C1 segment of cervical spinal cord (tissue), 14 donors: ENCODE results near the gene SLC6A17.
A peak's percentile ranks its signal among the peaks of the same experiment; 100 is the strongest.

Experiments
- DNase-seq, 14 donors: peaks; one replicate each; lab custom pipeline; 2025; lab: John Stamatoyannopoulos, UW

SLC6A17 gene

DNA sequence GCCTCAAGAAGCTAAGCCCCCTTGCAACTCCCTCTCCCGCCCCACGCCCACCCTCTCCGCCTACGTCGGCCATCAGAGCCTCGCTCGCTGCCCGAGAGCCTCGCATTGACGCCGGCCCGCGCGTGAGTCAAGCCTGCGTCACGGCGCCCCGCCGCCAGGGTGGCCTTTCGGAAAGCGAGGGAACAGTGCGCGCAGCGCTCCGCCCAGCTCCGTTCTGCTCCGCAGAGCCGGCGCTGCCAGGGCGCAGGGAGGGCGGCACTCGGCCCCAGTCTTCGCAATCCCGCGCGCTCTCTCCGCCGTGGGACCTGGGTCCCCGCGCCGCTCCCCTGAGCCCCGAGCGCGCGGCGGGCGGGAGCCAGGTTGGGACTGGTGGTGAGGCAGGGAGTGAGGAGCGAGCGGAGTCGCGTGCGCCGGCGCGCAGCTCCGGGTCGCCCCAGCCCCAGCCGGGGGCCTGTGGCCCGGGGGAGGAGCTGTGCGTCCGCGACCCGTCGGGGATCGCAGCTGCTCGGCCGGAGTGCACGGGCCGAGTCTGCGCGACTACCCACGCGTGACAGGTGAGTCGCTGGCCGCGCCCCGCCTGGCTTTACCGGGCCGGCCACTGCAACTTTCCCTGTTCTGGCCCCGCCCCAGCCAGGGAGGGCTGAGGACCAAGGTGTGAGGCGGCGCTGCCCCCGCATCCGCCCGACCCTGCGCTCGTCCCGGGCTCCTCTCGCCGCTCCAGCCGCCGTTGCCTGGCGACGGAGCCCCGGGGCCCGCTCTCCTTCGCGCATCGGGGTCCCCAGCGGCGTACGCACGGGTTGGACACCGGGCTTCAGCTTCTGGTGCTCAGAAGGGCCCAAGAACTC is at the start of gene SLC6A17:
Gene SLC6A17 (plus strand): TSS at position 165 of the 845 bp plus-strand sequence. CDS start 16,436 bp downstream, outside the sequence.
- peak in 1 of 14 donors; percentile 67 for DNase-seq

GRCh38 chr1:110102081-110102480 is 48.2 kb upstream of the SLC6A17 start:
- no peak for DNase-seq

DNA sequence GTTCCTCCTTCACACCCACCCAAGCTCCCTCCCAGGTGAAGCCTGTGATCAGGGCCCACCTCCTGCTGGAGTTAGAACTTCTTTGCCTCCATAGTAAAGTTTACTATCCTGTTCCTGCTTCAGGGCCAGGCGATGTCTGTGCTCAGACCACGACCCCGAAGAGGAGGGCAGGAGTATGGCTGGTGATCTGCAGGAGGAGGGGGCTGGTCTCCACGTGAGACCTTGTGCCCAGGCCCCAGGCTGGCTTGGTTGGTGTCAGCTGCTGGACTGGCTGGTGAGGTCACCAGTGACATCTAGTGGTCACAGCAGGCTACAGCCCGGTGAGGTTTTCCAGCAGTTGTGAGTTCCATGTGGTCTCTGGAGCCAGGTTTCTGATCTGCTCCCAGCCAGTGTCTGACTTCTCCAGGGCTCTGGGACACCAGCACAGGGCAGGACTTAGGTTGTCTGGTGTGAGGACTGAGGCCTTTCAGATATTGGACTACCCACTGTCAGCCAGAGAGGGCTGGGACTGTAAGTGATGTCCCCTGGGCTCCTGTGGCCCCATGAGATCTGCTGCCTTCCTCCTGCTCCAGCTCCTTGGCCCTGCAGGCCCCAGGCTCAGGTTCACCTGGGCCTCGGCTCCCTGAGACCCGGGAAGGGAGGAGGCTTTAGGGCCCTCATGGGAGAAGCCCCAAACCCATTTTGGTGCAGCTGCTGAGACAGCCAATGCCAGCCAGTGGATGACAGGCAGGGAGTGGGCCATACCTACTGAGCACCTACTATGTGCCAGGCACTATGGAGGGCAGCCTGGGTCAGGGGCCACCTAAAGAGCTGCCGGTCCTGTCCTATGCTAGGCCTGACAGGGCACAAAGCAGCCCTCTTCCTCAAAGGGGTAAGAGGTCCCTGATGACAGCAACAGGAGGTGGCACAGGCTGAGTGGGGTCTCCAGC is 44.0 kb upstream of the SLC6A17 start:
- DNase-seq, result peak in 10 of 14 donors; percentile 9 to 58 (median 30)

GRCh38 chr1:110107867-110108469 is 42.3 kb upstream of the SLC6A17 start:
- DNase-seq, result no peak

- DNase-seq, result no peak
Observed at GRCh38 chr1:110111081-110111480, 39.2 kb upstream of the SLC6A17 start.

DNA sequence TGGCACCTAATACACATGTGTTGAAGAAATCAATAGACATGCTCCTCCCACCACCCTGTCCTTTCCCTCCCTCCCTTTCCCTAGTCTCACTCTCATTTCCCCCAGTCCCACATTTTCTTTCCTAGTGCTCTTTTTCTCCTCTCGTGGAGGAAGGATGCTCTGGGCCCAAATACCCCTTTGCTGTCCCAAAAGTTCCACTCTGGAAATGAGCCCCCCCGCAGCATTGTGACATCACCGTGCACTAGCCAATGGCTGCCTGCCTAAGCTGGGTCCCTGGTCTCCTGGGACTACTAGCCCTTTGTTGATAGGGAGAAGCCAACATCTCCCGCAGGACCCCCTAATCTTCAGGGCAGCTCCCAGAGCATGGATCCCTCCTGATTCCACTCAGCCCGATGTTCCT is 38.2 kb upstream of the SLC6A17 start, which contains the start of gene UBL4B:
Gene UBL4B (plus strand): TSS at position 301 of the 400 bp plus-strand sequence. CDS start 92 bp downstream, at position 393.
- DNase-seq, result no peak

DNA sequence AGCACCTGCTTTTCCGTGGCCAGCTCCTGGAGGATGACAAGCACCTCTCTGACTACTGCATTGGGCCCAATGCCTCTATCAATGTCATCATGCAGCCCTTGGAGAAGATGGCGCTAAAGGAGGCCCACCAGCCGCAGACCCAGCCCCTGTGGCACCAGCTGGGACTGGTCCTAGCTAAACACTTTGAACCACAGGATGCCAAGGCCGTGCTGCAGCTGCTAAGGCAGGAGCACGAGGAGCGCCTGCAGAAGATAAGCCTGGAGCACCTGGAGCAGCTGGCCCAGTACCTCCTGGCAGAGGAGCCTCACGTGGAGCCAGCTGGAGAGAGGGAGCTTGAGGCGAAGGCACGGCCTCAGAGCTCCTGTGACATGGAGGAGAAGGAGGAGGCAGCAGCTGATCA is 37.6 kb upstream of the SLC6A17 start:
- DNase-seq, result no peak

DNA sequence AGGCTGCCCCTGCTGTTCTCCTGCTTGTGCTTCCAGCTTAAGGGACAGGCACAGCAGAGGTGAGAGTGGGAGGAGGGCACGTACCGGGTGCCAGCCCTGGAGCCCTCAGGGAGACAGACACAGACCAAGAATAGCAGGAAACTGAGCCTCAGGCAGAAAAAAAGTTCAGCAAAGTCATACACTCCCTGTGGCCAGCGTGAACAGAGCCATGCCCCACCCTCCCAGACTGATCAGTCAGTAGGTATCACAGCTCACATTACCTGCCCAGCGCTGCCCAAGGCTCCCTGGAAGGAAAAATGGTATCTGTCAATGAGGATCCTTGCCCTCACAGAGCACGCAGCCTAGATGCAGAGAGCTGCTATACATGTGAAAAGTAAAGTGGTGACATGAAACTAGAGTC is 36.7 kb upstream of the SLC6A17 start:
- DNase-seq, result no peak

DNA sequence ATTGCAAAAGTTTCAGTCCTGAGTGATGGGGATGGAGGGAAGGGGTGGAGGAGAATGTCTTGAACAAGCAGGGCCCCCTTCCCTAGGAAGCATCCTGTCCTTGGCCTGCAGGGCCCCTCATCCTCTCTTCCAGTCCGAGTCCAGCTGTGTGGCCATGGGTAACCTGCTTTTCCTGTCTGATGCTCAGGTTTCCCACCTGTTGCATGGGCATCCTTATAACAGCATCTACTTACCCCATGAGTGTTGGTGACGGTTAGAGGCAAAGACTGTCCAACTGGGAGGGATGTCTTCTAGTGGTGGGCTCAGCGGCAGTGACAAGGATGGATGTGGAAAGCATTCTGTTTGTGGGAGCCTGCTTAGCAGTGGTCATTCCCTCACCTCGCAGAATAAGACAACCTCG is 36.1 kb upstream of the SLC6A17 start:
- DNase-seq, result no peak

DNA sequence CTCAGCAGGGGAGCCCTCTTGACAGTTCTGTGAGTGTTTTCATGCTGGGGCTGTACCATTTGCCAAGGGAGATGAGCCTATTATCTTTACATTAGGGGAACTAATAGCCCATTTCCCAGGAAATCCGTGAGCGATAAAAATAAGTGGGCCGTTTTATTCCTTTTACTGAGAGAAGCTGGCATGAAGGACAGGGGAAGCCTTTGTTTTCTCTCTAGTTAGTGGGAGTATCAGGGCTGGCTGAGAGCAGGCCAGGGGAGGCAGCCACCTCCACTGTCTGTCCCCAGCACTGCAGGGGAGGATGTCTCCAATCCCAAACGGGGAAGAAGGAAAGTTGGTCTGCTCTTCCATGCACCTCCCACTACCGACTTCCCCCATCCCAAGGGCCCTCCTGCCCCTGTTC is 35.5 kb upstream of the SLC6A17 start:
- no peak for DNase-seq

DNA sequence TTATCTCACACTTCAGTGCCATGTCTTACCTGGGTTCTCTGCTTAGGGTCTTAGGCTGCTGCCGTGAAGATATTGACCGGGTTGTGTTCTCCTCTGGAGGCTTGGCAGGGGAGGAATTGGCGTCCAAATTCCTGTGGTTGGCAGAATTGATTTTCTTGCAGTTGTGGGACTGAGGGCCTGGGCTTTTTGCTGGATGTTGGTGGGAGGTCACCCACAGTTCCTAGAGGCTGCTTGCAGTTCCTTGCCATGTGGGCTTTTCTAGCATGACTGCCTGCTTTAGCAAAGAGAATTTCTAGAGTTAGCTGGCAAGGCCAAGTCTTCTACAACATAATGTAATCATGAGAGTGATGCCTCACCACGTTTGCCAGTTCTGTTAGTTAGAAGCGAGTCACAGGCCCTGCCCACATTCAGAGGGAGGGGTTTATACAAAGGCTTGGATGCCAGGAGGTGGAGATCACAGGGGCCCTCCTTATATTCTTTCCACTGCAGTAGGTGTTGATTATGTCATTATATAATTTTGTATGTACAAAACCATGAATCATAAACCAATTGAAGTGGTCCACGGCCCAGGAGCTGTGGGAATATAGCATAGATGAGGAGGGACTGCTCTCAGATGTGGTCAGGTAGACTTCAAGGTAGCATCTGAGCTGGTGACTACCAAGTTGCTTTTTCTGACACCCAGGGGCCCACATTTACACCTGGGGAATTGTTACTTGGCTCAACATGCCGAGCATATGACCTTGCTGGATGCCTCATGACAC is 31.5 kb upstream of the SLC6A17 start:
- no peak for DNase-seq

DNA sequence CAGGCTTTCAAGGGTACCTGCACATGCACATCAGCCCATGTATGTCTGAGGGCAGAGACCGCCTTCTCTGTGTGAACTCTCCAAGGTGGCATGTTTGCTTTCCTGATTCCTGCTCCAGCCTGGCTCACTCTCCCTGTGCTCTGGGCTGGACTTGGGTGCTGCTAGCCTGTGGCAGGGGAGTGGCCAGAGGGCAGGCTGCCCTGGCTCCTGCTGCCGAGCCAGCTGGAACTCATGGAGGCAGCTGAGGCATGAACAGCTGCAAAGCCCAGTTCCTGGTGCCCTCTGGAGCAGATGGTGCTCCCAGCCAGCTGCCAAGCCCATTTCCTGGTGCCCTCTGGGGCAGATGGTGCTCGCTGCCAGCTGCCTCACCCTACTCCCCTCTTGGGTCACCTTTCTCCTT is 30.5 kb upstream of the SLC6A17 start:
- DNase-seq, result no peak

GRCh38 chr1:110120960-110121561 is 29.2 kb upstream of the SLC6A17 start:
- no peak for DNase-seq

- DNase-seq, result no peak
Observed at GRCh38 chr1:110123224-110123623, 27.1 kb upstream of the SLC6A17 start.

DNA sequence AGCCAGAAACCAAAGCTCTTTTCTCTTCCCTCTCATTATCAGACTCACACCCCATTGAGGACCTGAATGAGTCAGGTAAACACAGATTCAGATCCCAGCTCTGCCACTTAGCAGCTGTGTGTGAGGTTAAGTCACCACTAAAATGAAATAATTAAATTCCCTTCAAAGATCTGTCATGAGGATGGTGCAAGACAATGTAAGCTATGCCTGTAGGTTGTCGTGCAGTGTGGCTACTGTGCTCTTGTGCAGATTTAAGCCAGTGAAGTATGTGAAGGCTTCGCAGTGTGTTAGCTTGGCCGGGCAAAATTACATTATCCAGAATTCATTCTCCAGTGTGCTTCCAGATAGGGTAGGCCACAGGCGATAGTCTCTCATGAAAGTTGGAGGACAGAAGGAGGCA is 24.5 kb upstream of the SLC6A17 start:
- DNase-seq, result no peak

DNA sequence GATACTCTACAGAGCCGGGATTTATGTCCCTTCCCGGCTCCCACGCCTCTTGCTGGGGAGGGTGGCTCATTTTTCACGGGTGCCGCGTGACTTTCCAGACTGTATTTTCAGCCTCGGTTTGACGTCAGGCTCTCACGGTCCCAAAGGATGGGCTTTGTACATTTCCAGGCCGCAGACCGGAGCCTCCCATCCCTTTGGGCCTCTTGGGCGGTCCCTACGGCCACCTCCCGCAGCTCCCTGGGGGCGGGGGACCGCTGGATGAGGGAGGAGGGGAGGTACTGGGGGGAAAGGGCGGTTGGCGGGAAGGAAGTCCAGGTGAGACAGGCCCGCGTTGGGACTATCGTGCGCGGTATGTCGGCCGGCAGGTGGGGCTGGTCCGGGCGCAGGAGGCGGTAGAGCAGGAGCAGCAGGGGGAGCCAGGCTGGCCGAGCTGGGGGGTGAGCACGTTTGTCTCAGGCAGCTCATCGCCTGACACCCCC is 20.1 kb upstream of the SLC6A17 start:
- no peak for DNase-seq

DNA sequence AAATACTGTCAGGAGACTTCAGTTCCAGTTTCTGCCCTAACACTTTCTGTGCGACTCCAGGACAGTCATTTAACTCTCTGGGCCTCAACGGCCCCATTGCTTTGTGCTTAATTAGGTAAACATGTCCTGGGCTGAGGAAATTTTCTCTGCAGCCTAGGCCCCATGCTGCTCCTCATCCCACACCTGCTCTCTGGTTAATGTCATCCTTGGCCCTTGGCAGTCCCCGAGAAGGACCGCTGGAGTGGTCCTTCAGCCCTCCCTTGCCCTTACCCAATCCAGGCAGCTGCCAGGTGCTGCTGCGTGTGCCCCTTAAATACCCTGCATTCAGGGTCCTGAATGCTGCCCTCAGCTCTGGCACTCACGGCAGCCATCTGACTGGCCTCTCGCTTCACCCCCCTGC is 19.3 kb upstream of the SLC6A17 start:
- DNase-seq, result no peak

DNA sequence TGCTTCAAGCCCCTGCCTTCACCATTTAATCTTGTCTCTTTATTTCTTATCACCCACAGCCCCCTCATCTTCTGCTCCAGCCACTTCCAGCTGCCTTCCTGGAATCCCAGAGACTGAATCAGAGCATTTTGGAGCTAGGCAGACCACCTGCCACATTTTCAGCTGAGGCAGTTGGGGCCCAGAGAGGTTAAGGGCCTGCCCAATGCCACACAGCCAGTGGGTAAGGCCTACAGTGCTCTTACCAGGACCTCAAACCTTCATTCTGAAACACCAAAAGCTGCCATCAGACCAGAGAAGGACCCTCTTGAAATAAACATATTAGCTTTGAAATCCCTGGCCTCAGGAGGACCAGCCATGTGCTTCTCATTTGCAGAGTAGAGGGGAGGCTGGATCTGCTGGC is 17.6 kb upstream of the SLC6A17 start:
- no peak for DNase-seq

- peak in 2 of 14 donors; percentile 7 to 71 for DNase-seq
Observed at GRCh38 chr1:110133436-110133835, 16.9 kb upstream of the SLC6A17 start.

DNA sequence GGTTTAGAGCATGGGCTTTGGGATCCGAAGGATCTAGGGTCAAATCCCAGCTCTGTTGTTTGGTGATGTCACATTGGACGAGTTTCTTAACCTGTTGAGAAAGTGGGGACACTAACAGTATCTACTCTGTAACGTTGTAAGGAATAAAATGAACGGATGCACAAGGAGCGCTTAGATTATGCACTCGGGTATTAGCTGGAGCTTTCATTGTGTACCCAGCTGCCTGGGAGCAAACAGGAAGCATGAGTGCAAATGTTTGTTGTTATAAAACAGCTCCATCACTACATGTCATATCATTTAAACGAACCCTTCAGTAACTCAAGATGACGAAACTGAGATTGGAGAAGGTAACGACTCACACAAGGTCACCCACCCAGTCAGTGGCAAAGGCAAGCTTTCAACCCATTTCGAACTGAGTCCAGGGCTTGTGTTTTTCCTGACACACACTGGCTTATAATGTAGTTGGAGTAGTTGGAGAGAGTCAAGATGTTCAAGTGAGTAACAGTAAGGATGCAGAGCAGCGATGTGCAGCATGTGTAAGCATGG is 16.2 kb upstream of the SLC6A17 start:
- DNase-seq, result no peak
